HG03060 (cell line): ENCODE measurements around the gene SFT2D3.

Experiments used
- ATAC-seq: cut with Tn5 transposase; IDR thresholded peaks from one replicate; pipeline ENCODE4 v1.9.1; 2021; ENCODE audit warnings: low read depth, moderate number of reproducible peaks; ENCODE audit not compliant: unreplicated experiment

The SFT2D3 gene

GRCh38 chr2:127681288-127681804 is 20.0 kb upstream of the SFT2D3 start:
- ATAC-seq = no peak

- no peak for ATAC-seq
Observed at GRCh38 chr2:127681976-127682857, 19.1 kb upstream of the SFT2D3 start.

GRCh38 chr2:127683056-127683455 is 18.2 kb upstream of the SFT2D3 start:
- no peak for ATAC-seq

GRCh38 chr2:127683757-127684156 is 17.5 kb upstream of the SFT2D3 start:
- ATAC-seq = no peak

GRCh38 chr2:127685410-127686080 is 15.8 kb upstream of the SFT2D3 start:
- no peak for ATAC-seq

GRCh38 chr2:127688405-127688804 is 12.9 kb upstream of the SFT2D3 start:
- ATAC-seq = no peak

GRCh38 chr2:127690696-127691095 is 10.6 kb upstream of the SFT2D3 start:
- ATAC-seq = no peak

- ATAC-seq = no peak
Observed at GRCh38 chr2:127694986-127695385, 6.3 kb upstream of the SFT2D3 start.

GRCh38 chr2:127695491-127696472 is 5.5 kb upstream of the SFT2D3 start:
- no peak for ATAC-seq

GRCh38 chr2:127697482-127698180 is 3.7 kb upstream of the SFT2D3 start:
- no peak for ATAC-seq

- ATAC-seq = no peak
Observed at GRCh38 chr2:127698553-127699355, 2.5 kb upstream of the SFT2D3 start.

GRCh38 chr2:127700527-127701192 is 637 bp upstream of the SFT2D3 start:
- peak; percentile 68 for ATAC-seq

GRCh38 chr2:127701651-127702394 is 526 bp downstream of the SFT2D3 start:
- ATAC-seq = peak; percentile 14

- ATAC-seq = no peak
Observed at GRCh38 chr2:127702395-127703009, 1.2 kb downstream of the SFT2D3 start.

GRCh38 chr2:127703282-127703681 is 2.0 kb downstream of the SFT2D3 start:
- ATAC-seq = no peak

- no peak for ATAC-seq
Observed at GRCh38 chr2:127704641-127705390, 3.5 kb downstream of the SFT2D3 start.
